Middle frontal gyrus (tissue), 1 donor: ENCODE data around the gene TOM1.

ENCODE experiments used
- DNase-seq: peaks from one replicate; pipeline ENCODE4 v3.0.0-alpha.2; 2015; ENCODE audit warnings: low spot score; ENCODE audit errors: extremely low spot score

Gene TOM1

GRCh38 chr22:35323305-35323704 is 23.6 kb downstream of the TOM1 start:
- DNase-seq = no peak

GRCh38 chr22:35324067-35324466 is 24.4 kb downstream of the TOM1 start:
- DNase-seq = no peak

- DNase-seq = no peak
Measured at GRCh38 chr22:35324762-35325161, 25.1 kb downstream of the TOM1 start.

GRCh38 chr22:35325209-35325608 is 25.5 kb downstream of the TOM1 start:
- DNase-seq = no peak

- DNase-seq = no peak
Measured at GRCh38 chr22:35326854-35327562, 27.3 kb downstream of the TOM1 start.

GRCh38 chr22:35327690-35328471 is 28.2 kb downstream of the TOM1 start:
- DNase-seq = no peak

GRCh38 chr22:35328472-35328885 is 28.8 kb downstream of the TOM1 start:
- no peak for DNase-seq

GRCh38 chr22:35329114-35329847 is 29.6 kb downstream of the TOM1 start:
- no peak for DNase-seq

GRCh38 chr22:35330258-35330861 is 30.7 kb downstream of the TOM1 start:
- no peak for DNase-seq

- no peak for DNase-seq
Measured at GRCh38 chr22:35332278-35332677, 32.6 kb downstream of the TOM1 start.

- DNase-seq = no peak
Measured at GRCh38 chr22:35333220-35333619, 33.5 kb downstream of the TOM1 start.

GRCh38 chr22:35334004-35334403 is 34.3 kb downstream of the TOM1 start:
- DNase-seq = no peak

GRCh38 chr22:35335468-35335867 is 35.8 kb downstream of the TOM1 start:
- no peak for DNase-seq

GRCh38 chr22:35335936-35336781 is 36.5 kb downstream of the TOM1 start:
- no peak for DNase-seq

- no peak for DNase-seq
Measured at GRCh38 chr22:35337932-35338331, 38.2 kb downstream of the TOM1 start.

- DNase-seq = no peak
Measured at GRCh38 chr22:35341090-35341874, 41.6 kb downstream of the TOM1 start.

- DNase-seq = no peak
Measured at GRCh38 chr22:35342390-35342789, 42.7 kb downstream of the TOM1 start.

- DNase-seq = no peak
Measured at GRCh38 chr22:35343664-35344550, 44.2 kb downstream of the TOM1 start.
